Ramos (cell line): ENCODE measurements around the gene OSBPL6.

Source experiments
- in situ Hi-C: fragments of 300-500 bp; cut with MboI; formaldehyde crosslinking; loops from one replicate; pipeline ENCODE4 v1.14.3; 2022; ENCODE audit warnings: low sequenced_read_pairs; ENCODE audit not compliant: unreplicated experiment

OSBPL6 gene

GRCh38 chr2:178267660-178268059 is 73.3 kb downstream of the OSBPL6 start:
- in situ Hi-C loops: no loop called here

DNA sequence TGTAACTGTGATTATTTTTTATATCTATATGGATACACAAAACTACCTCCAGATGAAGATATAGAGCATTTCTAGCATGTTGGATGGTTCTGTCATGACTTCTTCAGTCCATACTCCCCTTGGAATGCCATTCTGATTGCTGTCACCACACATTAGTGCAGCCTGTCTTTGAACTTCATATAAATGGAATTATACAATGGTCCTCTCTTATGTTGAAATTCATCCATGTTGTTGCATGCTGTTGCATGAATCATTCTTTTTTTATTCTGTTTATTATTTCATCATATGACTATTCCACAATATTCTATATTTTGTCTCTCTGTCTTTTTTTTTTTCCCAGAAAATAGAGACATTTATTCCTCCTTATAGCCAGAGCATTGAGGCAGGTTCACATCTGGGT is 74.1 kb downstream of the OSBPL6 start:
- in situ Hi-C loops: no loop called here

- in situ Hi-C loops: no loop called here
Observed at GRCh38 chr2:178269438-178270224, 75.3 kb downstream of the OSBPL6 start.

DNA sequence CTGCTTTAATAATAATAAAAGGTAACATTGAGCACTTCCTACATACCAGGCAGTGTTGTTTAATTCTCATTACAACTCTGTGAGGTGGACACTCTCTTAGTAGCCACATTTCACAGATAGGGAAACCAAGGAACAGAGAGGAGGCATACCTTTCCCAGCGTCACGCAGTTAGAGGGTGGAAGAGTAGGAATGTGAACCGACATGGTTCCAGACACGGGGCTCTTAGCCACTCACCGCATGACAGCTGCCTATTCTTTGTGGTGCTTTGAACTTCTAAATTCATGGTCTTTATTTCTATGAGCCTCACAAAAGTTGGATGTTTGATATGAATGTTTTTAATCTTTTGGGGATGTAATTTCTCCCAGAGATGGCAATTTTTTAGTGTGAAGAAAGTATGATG is 76.0 kb downstream of the OSBPL6 start:
- in situ Hi-C loops: no loop called here

GRCh38 chr2:178271094-178271493 is 76.8 kb downstream of the OSBPL6 start:
- in situ Hi-C loops: no loop called here

DNA sequence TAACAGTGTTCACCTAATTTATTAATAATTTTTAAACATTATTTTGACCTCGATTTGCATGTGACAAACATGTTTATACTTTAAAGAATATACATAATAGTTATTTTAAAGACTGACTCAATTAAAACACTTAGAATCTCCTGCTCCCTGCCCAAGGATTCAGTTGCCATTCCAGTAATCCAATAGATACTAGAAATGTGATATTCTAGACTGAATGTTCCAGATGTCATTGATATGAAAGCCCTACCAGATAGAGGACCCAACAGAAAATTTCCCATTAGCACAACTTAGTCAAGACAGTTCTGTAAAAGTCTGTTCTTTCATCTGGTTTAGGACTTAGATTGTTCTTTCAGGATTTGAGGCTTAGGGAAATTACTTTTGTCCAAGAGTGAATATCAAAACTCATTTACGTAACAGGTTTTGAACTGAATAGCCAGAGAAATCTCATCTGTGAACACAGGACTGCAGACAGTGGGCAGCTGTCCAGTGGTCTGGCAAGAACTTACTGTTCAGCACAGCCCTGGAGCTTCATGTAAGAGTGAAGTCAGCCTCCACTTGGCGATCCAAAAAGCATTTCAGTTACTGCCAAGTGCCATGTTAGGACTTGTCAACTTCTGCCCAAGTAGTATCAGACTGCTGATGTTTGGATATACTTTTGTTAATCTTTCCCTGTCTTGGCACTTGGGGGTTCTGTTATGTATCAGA is 77.5 kb downstream of the OSBPL6 start:
- in situ Hi-C loops: no loop called here

GRCh38 chr2:178273787-178274360 is 79.6 kb downstream of the OSBPL6 start:
- in situ Hi-C loops: no loop called here

- in situ Hi-C loops: no loop called here
Observed at GRCh38 chr2:178275600-178275999, 81.3 kb downstream of the OSBPL6 start.

GRCh38 chr2:178277741-178278197 is 83.5 kb downstream of the OSBPL6 start:
- in situ Hi-C loops: no loop called here

- in situ Hi-C loops: no loop called here
Observed at GRCh38 chr2:178279142-178279541, 84.8 kb downstream of the OSBPL6 start.

- in situ Hi-C loops: no loop called here
Observed at GRCh38 chr2:178279636-178280035, 85.3 kb downstream of the OSBPL6 start.

DNA sequence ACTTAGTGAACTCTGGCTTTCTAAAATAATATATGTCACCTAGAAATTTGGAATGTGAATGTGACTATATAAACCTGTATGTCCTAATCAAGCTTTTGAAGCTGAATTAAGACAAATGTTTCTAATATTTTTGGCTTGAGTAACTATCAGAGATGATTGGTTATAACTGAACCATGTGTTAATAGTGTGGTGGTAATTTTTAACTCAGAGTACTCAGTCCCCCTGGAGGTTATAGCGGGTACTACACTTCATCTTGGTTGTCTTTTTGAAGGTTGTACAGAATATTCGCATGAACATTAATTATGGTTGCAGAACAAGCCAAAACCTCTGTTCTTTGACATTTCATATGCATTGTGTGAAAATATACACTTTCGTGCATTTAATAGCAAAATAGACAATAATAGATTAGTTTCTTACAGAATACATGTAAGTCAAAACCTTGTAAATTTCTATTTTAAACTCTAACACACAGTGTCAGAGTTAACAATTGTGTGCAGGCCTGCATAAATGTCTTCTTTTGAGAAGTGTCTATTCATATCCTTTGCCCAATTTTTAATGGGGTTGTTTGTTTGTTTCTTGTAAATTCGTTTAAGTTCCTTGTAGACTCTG is 86.0 kb downstream of the OSBPL6 start:
- in situ Hi-C loops: no loop called here

DNA sequence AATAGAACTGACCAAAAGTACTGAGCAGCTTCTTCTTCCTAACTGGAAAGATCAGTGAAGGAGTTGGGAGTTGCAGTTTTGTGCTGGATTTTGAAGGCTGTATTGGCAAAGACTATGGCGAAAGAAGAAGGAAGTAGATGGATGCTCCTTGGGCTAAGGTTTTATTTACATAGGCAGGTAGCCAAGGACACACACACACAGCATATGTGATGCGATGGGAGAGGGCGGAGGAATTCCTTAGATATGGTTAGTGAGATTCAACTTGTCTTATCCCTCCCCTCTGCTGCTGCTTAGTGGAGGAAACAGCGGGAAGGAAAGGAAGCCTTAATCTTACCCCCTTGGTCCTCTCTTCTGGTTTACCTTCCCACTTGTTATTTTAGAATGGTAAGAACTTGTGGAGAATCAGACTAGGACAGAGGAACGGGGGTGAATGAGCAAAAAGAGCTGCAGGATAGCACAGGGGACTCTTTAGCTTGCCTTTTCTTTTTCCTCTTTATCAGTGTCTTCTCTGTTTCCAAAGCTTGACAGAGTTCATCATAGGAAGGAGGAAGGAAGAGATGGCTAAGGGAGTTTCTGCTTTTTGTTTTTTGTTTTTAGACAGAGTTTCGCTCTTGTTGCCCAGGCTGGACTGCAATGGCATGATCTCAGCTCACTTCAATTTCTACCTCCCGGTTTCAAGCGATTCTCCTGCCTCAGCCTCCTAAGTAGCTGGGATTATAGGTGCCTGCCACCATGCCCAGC is 87.9 kb downstream of the OSBPL6 start:
- in situ Hi-C loops: no loop called here

DNA sequence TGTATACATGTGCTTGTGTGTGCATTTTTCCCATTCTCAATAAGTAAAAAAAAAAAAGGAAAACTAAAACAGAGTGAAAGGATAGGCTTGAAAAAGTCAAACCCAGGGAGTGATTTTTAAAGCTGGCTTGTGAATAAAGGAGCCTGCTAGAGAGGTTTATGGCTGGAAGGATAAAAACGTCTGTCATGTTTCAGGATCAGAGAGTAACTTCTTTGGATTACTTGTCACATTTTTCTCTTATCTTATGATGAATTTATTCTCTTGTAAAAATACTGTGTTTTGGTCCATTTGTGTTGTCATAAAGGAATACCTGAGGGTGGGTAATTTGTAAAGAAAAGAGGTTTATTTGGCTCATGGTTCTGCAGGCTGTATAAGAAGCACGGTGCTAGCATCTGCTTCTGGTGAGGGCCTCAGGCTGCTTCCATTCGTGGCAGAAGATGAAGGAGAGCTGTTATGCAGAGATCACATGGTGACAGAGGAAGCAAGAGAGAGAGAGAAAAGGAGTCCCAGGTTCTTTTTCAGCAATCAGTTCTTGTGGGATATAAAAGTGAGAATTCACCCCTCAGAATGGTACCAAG is 89.1 kb downstream of the OSBPL6 start:
- in situ Hi-C loops: no loop called here

- in situ Hi-C loops: no loop called here
Observed at GRCh38 chr2:178284613-178285286, 90.4 kb downstream of the OSBPL6 start.

- in situ Hi-C loops: no loop called here
Observed at GRCh38 chr2:178285287-178285615, 90.9 kb downstream of the OSBPL6 start.

GRCh38 chr2:178286636-178287035 is 92.3 kb downstream of the OSBPL6 start:
- in situ Hi-C loops: no loop called here

- in situ Hi-C loops: no loop called here
Observed at GRCh38 chr2:178287652-178288344, 93.5 kb downstream of the OSBPL6 start.

GRCh38 chr2:178291703-178292102 is 97.4 kb downstream of the OSBPL6 start:
- in situ Hi-C loops: no loop called here
